OCI-LY1 (cell line): ENCODE data around the gene SLC14A1.

Source experiments
- CTCF ChIP-seq: fragments of 200-600 bp; sonication (generic), shearing (Covaris generic); IDR thresholded peaks from 2 replicates; pipeline ENCODE4 v1.5.1; 2017; ENCODE audit warnings: mild to moderate bottlenecking, antibody characterized with exemption, low read length, moderate library complexity, mixed read lengths
- EZH2 ChIP-seq: fragments of 200-600 bp; sonication (generic), shearing (Covaris generic); IDR thresholded peaks from 2 replicates; pipeline ENCODE4 v1.8.0; 2017; ENCODE audit warnings: borderline replicate concordance, mixed run types, mild to moderate bottlenecking, antibody characterized with exemption, low read length, moderate library complexity, mixed read lengths

GRCh38 chr18:45687621-45688020, 36.4 kb upstream of the SLC14A1 start:
- TF ChIP-seq EZH2 (no peak), CTCF (no peak)
